Breast epithelium (tissue), 3 donors: Measurements from ENCODE around the gene HRH3.

ENCODE experiments used
- CTCF ChIP-seq, 3 donors: fragments of 450-650 bp; IDR thresholded peaks; one replicate each; pipeline ENCODE4 v1.5.1; 2016 to 2017; ENCODE audit warnings: antibody characterized with exemption in 3 of 3, mild to moderate bottlenecking in 3 of 3, moderate library complexity in 3 of 3
- POLR2AphosphoS5 ChIP-seq, 3 donors: sonication (generic); formaldehyde crosslinking; IDR thresholded peaks; one replicate each; pipeline ENCODE4 v1.6.1; 2017; ENCODE audit warnings: antibody characterized with exemption in 3 of 3

GRCh38 chr20:62192635-62193034, 27.4 kb downstream of the HRH3 start:
- TF ChIP-seq CTCF (IDR thresholded peaks at IDR 0.05) (no peak), POLR2AphosphoS5 (IDR thresholded peaks at IDR 0.05) (no peak)
